ENCODE results near the gene YTHDC1.

- TF ChIP-seq CTCF (IDR thresholded peaks at IDR 0.05 in 4 of 5, conservative IDR thresholded peaks at IDR 0.05 in 1 of 5), result no peak
- no peak for TF ChIP-seq POLR2A (IDR thresholded peaks at IDR 0.05)
These were observed 15.2 kb upstream of the YTHDC1 start for GRCh38 chr4:68365068-68365467.
